ENCODE measurements around the gene GLOD4. TPM values are rescaled to one million over a fixed set of nuclear protein-coding genes. Genes with fewer than 3 reads are reported as not detected.

GLOD4 gene
- total and polyA plus RNA-seq, 12 donors = 29.8 to 107 (median 74.3) TPM

DNA sequence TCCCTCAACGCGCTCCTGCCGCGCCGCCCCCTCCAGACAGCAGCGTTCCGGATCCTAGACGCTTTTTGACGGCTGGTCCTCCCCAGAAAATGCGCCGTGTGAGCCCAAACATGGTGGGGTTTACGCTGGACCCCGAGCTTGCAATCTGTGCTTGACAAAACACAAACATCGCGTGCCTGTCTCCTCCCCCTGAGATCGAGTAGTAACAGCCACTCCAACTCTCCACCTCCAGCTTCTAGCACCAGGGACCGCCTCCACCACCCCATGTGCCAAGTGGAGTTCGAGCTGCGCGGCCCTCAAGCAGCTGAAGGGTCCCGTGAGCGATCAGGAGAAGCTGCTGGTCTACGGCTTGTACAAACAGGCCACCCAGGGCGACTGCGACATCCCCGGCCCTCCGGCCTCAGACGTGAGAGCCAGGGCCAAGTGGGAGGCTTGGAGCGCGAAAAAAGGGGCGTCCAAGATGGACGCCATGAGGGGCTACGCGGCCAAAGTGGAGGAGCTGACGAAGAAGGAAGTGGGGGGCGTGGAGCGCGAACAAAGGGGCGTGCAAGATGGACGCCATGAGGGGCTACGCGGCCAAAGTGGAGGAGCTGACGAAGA is 29.4 kb downstream of the GLOD4 start:
- DNase-seq = peak; percentile 59 to 83 (median 74)
- Histone ChIP-seq H3K4me1 (replicated peaks in 1 of 2) (peaks cover 8 to 10% of the 10 kb centered on the region in 2 donors), H3K9me3 (replicated peaks in 1 of 3) (no peaks in the 10 kb centered on the region), H3K27me3 (no peaks in the 10 kb centered on the region), H3K36me3 (replicated peaks in 1 of 2) (peaks cover 0 to 4% of the 10 kb centered on the region in 2 donors), H3K27ac (peak overlapping the region in 3 of 5 donors; percentile 23 to 84 (median 70)), H3K4me3 (peak overlapping the region in 3 of 4 donors; percentile 26 to 87 (median 49))
- intact Hi-C loops (cut with DNase I) = no loop called here
- TF ChIP-seq CTCF (IDR thresholded peaks at IDR 0.05) (no peak), POLR2A (IDR thresholded peaks at IDR 0.05) (no peak)
- WGBS, 4 donors = 21 to 49% (median 24%) methylated on average over 18 to 43 of the region's 43 CpGs

GRCh38 chr17:752002-752619 is 30.0 kb downstream of the GLOD4 start, which contains the start of gene GEMIN4:
GEMIN4 (minus strand) TSS chr17:752264; CDS start chr17:752142, 122 bp downstream.
- H3K27ac ChIP-seq = peak within 1 kb of the TSS in 3 of 5 donors; percentile 23 to 84 (median 70)
- H3K36me3 ChIP-seq (replicated peaks in 1 of 2) = peaks cover 0 to 10% of the 10 kb centered on the region in 2 donors
- TF ChIP-seq CTCF (IDR thresholded peaks at IDR 0.05) (peak; percentile 63 to 95 (median 90)), POLR2A (IDR thresholded peaks at IDR 0.05) (peak; percentile 2 to 61)
- H3K4me3 ChIP-seq = peak within 1 kb of the TSS in 3 of 4 donors; percentile 42 to 87 (median 49)
- intact Hi-C loops (cut with DNase I) = no loop called here
- 0 to 1% methylated on average over 73 to 86 of the region's 87 CpGs; no CpG with 5 or more reads in 2 of the 4 donors for WGBS, 4 donors
- H3K4me1 ChIP-seq (replicated peaks in 1 of 2) = peaks cover 8 to 10% of the 10 kb centered on the region in 2 donors
- peak; percentile 88 to 95 (median 92) for DNase-seq
- no peaks in the 10 kb centered on the region for H3K9me3 ChIP-seq (replicated peaks in 1 of 3)
- no peaks in the 10 kb centered on the region for H3K27me3 ChIP-seq

DNA sequence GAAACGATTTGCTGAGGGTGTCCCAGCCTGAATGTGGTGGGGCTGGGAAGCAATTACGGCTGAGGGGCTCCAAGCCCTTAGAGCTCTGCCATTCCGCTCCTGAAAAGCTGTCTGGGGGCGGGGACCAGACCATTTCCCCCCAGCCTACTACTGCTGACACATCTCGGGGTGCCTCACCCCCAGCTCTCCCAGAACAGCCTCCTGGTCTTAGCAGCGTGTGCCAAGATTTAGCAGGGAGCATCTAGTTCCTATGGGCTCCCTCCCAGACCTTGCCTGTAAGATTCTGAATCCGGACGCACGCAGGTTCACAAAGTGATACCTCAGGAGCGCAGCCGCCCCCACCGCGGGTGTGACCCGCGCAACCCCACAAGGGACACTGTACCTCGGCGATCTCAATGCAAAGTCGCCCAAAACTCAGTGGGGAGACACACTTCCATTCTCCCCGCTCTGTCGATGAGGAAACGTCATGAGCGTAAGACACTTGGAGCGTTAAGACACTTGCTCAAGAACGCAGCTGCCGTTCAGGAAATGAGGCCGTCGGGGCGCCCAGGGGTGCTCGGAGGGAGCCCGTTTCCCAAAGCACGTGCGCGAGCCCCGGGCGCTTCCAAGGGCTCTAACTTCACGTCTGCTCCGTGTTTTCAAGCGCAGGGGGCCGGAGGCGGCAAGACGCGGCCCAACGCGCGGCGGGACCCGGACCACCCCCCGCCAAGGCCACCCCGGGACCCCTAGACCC is 30.6 kb downstream of the GLOD4 start:
- intact Hi-C loops (cut with DNase I) = no loop called here
- DNase-seq = peak in 5 of 7 donors; percentile 30 to 46 (median 44)
- 1 to 9% (median 3%) methylated on average over 6 to 49 of the region's 49 CpGs for whole genome bisulfite sequencing, 4 donors

More for the DNA sequence above, 30.6 kb downstream of the GLOD4 start:
- Histone ChIP-seq H3K4me3 (peak overlapping the region in 3 of 4 donors; percentile 42 to 87 (median 49)), H3K9me3 (replicated peaks in 1 of 3) (no peaks in the 10 kb centered on the region), H3K27me3 (no peaks in the 10 kb centered on the region), H3K36me3 (replicated peaks in 1 of 2) (peaks cover 0 to 16% of the 10 kb centered on the region in 2 donors), H3K27ac (peak overlapping the region in 3 of 5 donors; percentile 23 to 84 (median 70)), H3K4me1 (replicated peaks in 1 of 2) (peaks cover 8 to 10% of the 10 kb centered on the region in 2 donors)
- TF ChIP-seq CTCF (IDR thresholded peaks at IDR 0.05) = no peak
- no peak for TF ChIP-seq POLR2A (IDR thresholded peaks at IDR 0.05)
